Measurements from ENCODE around the gene UCK2.

UCK2 gene

GRCh38 chr1:165858364-165858823, 31.0 kb downstream of the UCK2 start:
- no peak for TF ChIP-seq CTCF (conservative IDR thresholded peaks at IDR 0.05; ENCODE audit: control insufficient read depth, insufficient read depth, low read depth, low read length)
- H3K4me3 ChIP-seq (ENCODE audit: control insufficient read depth, low read depth, low read length), result no peak overlapping the region
- DNase-seq (ENCODE audit: low read depth), result no peak

- H3K4me3 ChIP-seq (ENCODE audit: control insufficient read depth, low read depth, low read length), result no peak overlapping the region
- TF ChIP-seq CTCF (conservative IDR thresholded peaks at IDR 0.05; ENCODE audit: control insufficient read depth, insufficient read depth, low read depth, low read length), result no peak
- DNase-seq (ENCODE audit: low read depth), result no peak
Measured at GRCh38 chr1:165858967-165859845, 31.8 kb downstream of the UCK2 start.

GRCh38 chr1:165860065-165860464, 32.7 kb downstream of the UCK2 start:
- no peak overlapping the region for H3K4me3 ChIP-seq (ENCODE audit: control insufficient read depth, low read depth, low read length)
- DNase-seq (ENCODE audit: low read depth), result no peak
- TF ChIP-seq CTCF (conservative IDR thresholded peaks at IDR 0.05; ENCODE audit: control insufficient read depth, insufficient read depth, low read depth, low read length), result no peak

- no peak for TF ChIP-seq CTCF (conservative IDR thresholded peaks at IDR 0.05; ENCODE audit: control insufficient read depth, insufficient read depth, low read depth, low read length)
- H3K4me3 ChIP-seq (ENCODE audit: control insufficient read depth, low read depth, low read length), result no peak overlapping the region
Measured at GRCh38 chr1:165861911-165862310, 34.5 kb downstream of the UCK2 start.

GRCh38 chr1:165862448-165862847, 35.0 kb downstream of the UCK2 start:
- no peak for TF ChIP-seq CTCF (conservative IDR thresholded peaks at IDR 0.05; ENCODE audit: control insufficient read depth, insufficient read depth, low read depth, low read length)
- no peak overlapping the region for H3K4me3 ChIP-seq (ENCODE audit: control insufficient read depth, low read depth, low read length)
- DNase-seq (ENCODE audit: low read depth), result no peak

More at GRCh38 chr1:165861911-165862310, 34.5 kb downstream of the UCK2 start:
- DNase-seq (ENCODE audit: low read depth), result no peak

GRCh38 chr1:165863346-165863745, 35.9 kb downstream of the UCK2 start:
- TF ChIP-seq CTCF (conservative IDR thresholded peaks at IDR 0.05; ENCODE audit: control insufficient read depth, insufficient read depth, low read depth, low read length), result no peak
- DNase-seq (ENCODE audit: low read depth), result no peak
- H3K4me3 ChIP-seq (ENCODE audit: control insufficient read depth, low read depth, low read length), result no peak overlapping the region

All from fibroblast of mammary gland (primary cell).